ENCODE measurements around the gene CHST10. TPM values are rescaled to one million over a fixed set of nuclear protein-coding genes. Genes with fewer than 3 reads are reported as not detected.
"Not testable (repeated sequence)": the region's sequence is repeated elsewhere in the genome, so short reads cannot be mapped to it uniquely, and the experiment has no call there.

CHST10 gene
- total RNA-seq, 1 donor = 7.2 TPM

GRCh38 chr2:100344433-100344832 lies 73.0 kb downstream of the CHST10 start:
- Histone ChIP-seq H3K27me3 (ENCODE audit: insufficient read depth, low read length) (peaks cover 18% of the 10 kb centered on the region), H3K4me2 (ENCODE audit: insufficient read depth, low read length) (no peak overlapping the region), H3K9me3 (ENCODE audit: low read depth, low read length) (no peaks in the 10 kb centered on the region), H3K4me1 (ENCODE audit: insufficient read depth, low read length) (no peaks in the 10 kb centered on the region), H4K20me1 (ENCODE audit: insufficient read depth, low read length) (no peaks in the 10 kb centered on the region), H3K79me2 (ENCODE audit: insufficient read depth, low read length) (no peaks in the 10 kb centered on the region), H3K4me3 (ENCODE audit: insufficient read depth, low read length) (no peak overlapping the region), H3K27ac (ENCODE audit: low read depth, low read length) (no peak overlapping the region), H3K36me3 (ENCODE audit: insufficient read depth, low read length) (no peaks in the 10 kb centered on the region), H2AFZ (ENCODE audit: low read length) (no peak overlapping the region)
- DNase-seq (ENCODE audit: insufficient read length, low spot score, missing footprints) = no peak
- no peak for TF ChIP-seq CTCF (IDR thresholded peaks at IDR 0.05; ENCODE audit: extremely low read depth, low read depth, low read length)

- H2AFZ ChIP-seq (ENCODE audit: low read length); H4K20me1 ChIP-seq (ENCODE audit: insufficient read depth, low read length): not testable (repeated sequence)
These were observed 75.0 kb downstream of the CHST10 start for GRCh38 chr2:100342466-100342865.

More at GRCh38 chr2:100342466-100342865, 75.0 kb downstream of the CHST10 start:
- H3K4me1 ChIP-seq (ENCODE audit: insufficient read depth, low read length); H3K9me3 ChIP-seq (ENCODE audit: low read depth, low read length); H3K4me3 ChIP-seq (ENCODE audit: insufficient read depth, low read length); H3K79me2 ChIP-seq (ENCODE audit: insufficient read depth, low read length); DNase-seq (ENCODE audit: insufficient read length, low spot score, missing footprints); H3K4me2 ChIP-seq (ENCODE audit: insufficient read depth, low read length); H3K36me3 ChIP-seq (ENCODE audit: insufficient read depth, low read length); H3K27ac ChIP-seq (ENCODE audit: low read depth, low read length): not testable (repeated sequence)
- H3K27me3 ChIP-seq (ENCODE audit: insufficient read depth, low read length) = peaks cover 18% of the 10 kb centered on the region

Small RNA genes lying within 50 kb of the gene (small RNA-seq; reads per million reads assigned to genes)
- gene AC012493.2 = not detected
- gene AC012493.3 = not detected

Other genes starting within 250 kb of the CHST10 start
- gene LONRF2, start 95.2 kb downstream of the CHST10 start, total RNA-seq = under 0.01 TPM in 2 replicates
- not detected in 2 replicates for gene NMS, start 52.8 kb upstream of the CHST10 start, total RNA-seq
- 12.3 and 13.3 TPM in 2 replicates for gene PDCL3, start 145.3 kb upstream of the CHST10 start, total RNA-seq